ENCODE data around the gene BABAM1.

Gene BABAM1

DNA sequence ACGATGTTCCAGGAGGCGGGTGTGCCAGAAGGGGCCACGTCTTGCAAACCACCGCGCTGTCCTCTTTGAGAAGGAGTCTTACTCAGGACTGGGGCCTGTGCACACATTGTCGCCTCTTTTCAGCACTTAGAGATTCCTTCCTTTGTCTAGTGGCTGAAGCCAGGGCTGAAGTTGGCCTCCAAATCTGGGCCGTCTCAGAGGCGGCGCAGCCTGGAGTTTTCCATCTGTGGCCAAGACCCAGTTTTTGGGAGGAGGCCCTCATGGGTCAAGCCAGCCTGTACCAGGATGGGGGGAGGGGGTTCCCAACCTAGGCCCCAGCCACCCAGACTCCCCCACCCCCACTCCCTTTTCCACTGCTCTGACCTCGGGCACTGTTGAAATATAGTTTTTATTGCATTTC lies 55.6 kb downstream of the BABAM1 start:
- Histone ChIP-seq H3K4me3 (ENCODE audit: low read depth in 1 of 2, low read length in 1 of 2) (no peak overlapping the region), H3K27me3 (peaks cover 54% of the 10 kb centered on the region), H3K27ac (no peak overlapping the region), H3K4me1 (ENCODE audit: control insufficient read depth in 1 of 2, insufficient read depth in 1 of 2, low read depth in 1 of 2, low read length in 1 of 2) (peaks cover 1 to 3% of the 10 kb centered on the region in 2 experiments), H3K36me3 (peaks cover 42% of the 10 kb centered on the region), H3K9me3 (no peaks in the 10 kb centered on the region)
- TF ChIP-seq, protein P1, sequence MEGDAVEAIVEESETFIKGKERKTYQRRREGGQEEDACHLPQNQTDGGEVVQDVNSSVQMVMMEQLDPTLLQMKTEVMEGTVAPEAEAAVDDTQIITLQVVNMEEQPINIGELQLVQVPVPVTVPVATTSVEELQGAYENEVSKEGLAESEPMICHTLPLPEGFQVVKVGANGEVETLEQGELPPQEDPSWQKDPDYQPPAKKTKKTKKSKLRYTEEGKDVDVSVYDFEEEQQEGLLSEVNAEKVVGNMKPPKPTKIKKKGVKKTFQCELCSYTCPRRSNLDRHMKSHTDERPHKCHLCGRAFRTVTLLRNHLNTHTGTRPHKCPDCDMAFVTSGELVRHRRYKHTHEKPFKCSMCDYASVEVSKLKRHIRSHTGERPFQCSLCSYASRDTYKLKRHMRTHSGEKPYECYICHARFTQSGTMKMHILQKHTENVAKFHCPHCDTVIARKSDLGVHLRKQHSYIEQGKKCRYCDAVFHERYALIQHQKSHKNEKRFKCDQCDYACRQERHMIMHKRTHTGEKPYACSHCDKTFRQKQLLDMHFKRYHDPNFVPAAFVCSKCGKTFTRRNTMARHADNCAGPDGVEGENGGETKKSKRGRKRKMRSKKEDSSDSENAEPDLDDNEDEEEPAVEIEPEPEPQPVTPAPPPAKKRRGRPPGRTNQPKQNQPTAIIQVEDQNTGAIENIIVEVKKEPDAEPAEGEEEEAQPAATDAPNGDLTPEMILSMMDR (IDR thresholded peaks at IDR 0.05): no peak

DNA sequence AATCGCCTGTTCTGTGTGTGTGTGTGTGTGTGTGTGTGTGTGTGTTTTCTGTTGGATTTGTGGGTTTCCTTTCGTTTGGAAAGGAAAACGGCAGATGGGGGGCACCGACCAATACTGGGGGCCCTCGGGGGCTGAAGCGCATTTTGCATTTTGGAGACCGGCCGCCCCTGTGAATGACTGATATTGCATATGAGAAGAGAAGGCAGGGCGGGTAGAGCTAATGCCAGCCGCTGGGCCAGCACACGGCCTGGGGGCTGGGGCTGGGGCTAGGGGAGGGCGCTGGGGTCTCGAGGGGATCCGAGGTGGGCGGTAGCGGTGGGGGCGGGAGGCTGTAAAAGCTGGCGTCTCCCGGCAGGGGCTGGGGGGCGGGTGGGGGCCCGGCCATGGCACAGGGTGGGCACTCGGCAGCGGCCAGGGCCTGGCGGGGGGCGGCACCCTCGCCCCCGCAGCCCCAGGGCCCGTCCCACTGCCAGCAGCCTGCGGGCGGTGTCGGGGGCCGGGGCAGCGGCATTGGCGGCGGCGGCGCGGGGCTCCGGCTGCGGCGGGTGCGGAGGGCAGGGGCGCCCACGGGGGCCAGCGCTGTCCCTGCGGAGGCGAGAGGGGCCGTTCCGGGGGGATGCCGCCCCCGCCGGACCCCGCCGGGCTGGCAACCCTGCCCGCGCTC lies 56.2 kb downstream of the BABAM1 start:
- H3K4me3 ChIP-seq (ENCODE audit: low read depth in 1 of 2, low read length in 1 of 2): no peak overlapping the region
- peaks cover 42% of the 10 kb centered on the region for H3K36me3 ChIP-seq
- peaks cover 6 to 7% of the 10 kb centered on the region in 2 experiments for H3K4me1 ChIP-seq (ENCODE audit: control insufficient read depth in 1 of 2, insufficient read depth in 1 of 2, low read depth in 1 of 2, low read length in 1 of 2)
- H3K27ac ChIP-seq: no peak overlapping the region
- TF ChIP-seq, protein P1 (IDR thresholded peaks at IDR 0.05): no peak
- H3K27me3 ChIP-seq: peaks cover 59% of the 10 kb centered on the region
- no peaks in the 10 kb centered on the region for H3K9me3 ChIP-seq

DNA sequence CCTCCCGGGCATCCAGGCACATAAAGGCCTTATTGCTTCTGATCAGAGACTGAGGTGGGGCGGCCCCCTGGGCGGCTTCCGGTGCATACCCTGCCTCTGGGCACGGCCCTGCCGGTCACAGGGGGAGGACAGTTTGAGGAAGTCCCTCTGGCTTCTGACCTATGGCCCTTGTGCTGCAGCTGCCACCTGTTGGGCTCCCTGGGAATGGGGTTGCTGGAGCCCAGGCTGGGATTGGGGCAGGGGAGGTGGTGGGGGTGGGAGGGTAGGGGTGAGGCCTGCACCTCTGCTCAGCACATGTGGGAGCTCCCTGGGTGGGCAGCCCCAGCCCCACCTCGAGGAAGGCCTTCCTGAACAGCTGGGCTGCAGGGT lies 56.7 kb downstream of the BABAM1 start:
- H3K27ac ChIP-seq: no peak overlapping the region
- peaks cover 65% of the 10 kb centered on the region for H3K27me3 ChIP-seq
- H3K4me1 ChIP-seq (ENCODE audit: control insufficient read depth in 1 of 2, insufficient read depth in 1 of 2, low read depth in 1 of 2, low read length in 1 of 2): peaks cover 9 to 12% of the 10 kb centered on the region in 2 experiments
- TF ChIP-seq, protein P1 (IDR thresholded peaks at IDR 0.05): no peak
- peaks cover 40% of the 10 kb centered on the region for H3K36me3 ChIP-seq
- no peak overlapping the region for H3K4me3 ChIP-seq (ENCODE audit: low read depth in 1 of 2, low read length in 1 of 2)
- H3K9me3 ChIP-seq: no peaks in the 10 kb centered on the region

DNA sequence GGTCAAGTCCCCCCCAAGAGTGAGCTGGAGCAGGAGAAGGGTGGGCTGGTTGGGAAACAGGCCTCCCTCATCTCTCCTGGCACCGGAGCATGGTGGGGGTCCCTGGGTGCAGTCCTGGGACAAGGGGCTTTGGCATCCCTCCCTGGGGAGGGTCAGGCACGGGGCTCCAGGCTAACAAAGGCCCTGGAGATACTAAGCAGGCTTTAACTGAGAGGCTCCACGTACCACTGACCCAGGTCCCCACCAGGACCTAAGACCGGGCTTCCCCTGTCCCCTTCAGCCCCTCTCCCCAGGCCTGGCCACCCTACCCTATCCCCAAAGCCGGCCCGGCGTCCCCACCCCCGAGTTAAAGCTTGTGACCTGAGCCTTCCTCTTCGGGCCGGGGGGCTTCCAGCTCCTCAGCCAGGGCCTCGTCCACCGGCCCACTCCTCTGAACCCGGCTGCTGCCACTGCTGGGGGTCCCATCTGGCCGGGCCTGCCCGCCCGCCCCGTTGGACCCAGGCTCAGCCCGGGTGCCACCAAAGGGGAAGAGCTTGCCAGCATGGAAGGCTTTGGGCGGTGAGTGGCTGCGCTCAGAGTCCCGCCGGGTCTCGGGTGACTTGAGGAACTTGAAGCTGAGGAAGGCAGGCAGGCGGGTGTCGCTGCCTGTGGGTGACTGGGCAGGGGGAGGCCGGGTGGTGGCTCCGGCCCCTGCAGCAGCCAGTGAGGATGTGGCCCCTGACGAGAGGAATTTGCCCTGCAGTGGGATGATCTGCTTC lies 57.3 kb downstream of the BABAM1 start:
- Histone ChIP-seq H3K27ac (no peak overlapping the region), H3K27me3 (peaks cover 70% of the 10 kb centered on the region), H3K4me3 (ENCODE audit: low read depth in 1 of 2, low read length in 1 of 2) (no peak overlapping the region), H3K36me3 (peaks cover 34% of the 10 kb centered on the region), H3K9me3 (no peaks in the 10 kb centered on the region), H3K4me1 (ENCODE audit: control insufficient read depth in 1 of 2, insufficient read depth in 1 of 2, low read depth in 1 of 2, low read length in 1 of 2) (peaks cover 14 to 18% of the 10 kb centered on the region in 2 experiments)
- TF ChIP-seq, protein P1 (IDR thresholded peaks at IDR 0.05): no peak

DNA sequence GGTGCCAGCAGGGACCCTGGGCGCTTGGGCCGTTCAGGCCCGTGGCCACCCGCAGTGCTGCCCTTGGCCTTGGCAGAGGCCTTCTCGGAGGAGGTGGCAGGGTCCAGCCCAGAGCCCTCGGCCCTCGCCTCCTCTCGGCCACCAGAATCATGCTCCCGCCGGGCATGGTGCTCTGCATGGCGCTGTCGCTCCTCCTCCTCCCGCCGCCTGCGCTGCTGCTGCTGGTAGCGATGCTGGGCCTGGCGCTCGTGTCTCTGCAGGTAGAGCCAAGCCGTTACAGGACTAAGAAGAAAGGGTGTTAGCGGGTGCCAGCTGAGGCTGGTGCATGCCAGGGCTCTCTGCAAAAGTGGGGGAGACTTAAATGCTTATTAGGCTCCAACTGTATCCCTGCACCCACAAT lies 57.9 kb downstream of the BABAM1 start:
- no peaks in the 10 kb centered on the region for H3K9me3 ChIP-seq
- H3K4me1 ChIP-seq (ENCODE audit: control insufficient read depth in 1 of 2, insufficient read depth in 1 of 2, low read depth in 1 of 2, low read length in 1 of 2): peaks cover 14 to 19% of the 10 kb centered on the region in 2 experiments
- no peak overlapping the region for H3K4me3 ChIP-seq (ENCODE audit: low read depth in 1 of 2, low read length in 1 of 2)
- TF ChIP-seq, protein P1 (IDR thresholded peaks at IDR 0.05): no peak
- peaks cover 76% of the 10 kb centered on the region for H3K27me3 ChIP-seq
- peaks cover 28% of the 10 kb centered on the region for H3K36me3 ChIP-seq
- no peak overlapping the region for H3K27ac ChIP-seq

All from neutrophil (primary cell).